Neural crest cell (in vitro differentiated cells): Measurements from ENCODE around the gene HECTD1. TPM values are rescaled to one million over a fixed set of nuclear protein-coding genes. Genes with fewer than 3 reads are reported as not detected.

Experiments
- DNase-seq: peaks from one replicate; pipeline ENCODE4 v3.0.0; 2021; ENCODE audit warnings: low read depth, mixed read lengths, low spot score
- H3K27ac Mint-ChIP-seq: one replicate; pipeline ENCODE4 v1.8.0; 2021; ENCODE audit warnings: mild to moderate bottlenecking, mixed read lengths; ENCODE audit not compliant: unreplicated experiment
- H3K27me3 Mint-ChIP-seq: 2 replicates; pipeline ENCODE4 v1.8.0; 2021; ENCODE audit warnings: low read depth, mild to moderate bottlenecking, mixed read lengths
- H3K36me3 Mint-ChIP-seq: 2 replicates; pipeline ENCODE4 v1.8.0; 2021; ENCODE audit warnings: low read depth, mild to moderate bottlenecking, mixed read lengths
- H3K4me1 Mint-ChIP-seq: 2 replicates; pipeline ENCODE4 v1.8.0; 2021; ENCODE audit warnings: mixed read lengths
- H3K4me3 Mint-ChIP-seq: one replicate; pipeline ENCODE4 v1.8.0; 2021; ENCODE audit warnings: mild to moderate bottlenecking, mixed read lengths
- H3K9me3 Mint-ChIP-seq: 2 replicates; pipeline ENCODE4 v1.8.0; 2021; ENCODE audit warnings: mixed read lengths
- CTCF ChIP-seq: fragments of 200-600 bp; sonication (generic); conservative IDR thresholded peaks from 2 replicates; pipeline ENCODE4 v1.5.0; 2021; ENCODE audit warnings: antibody characterized with exemption, mild to moderate bottlenecking
- total RNA-seq: library from RNA; stranded (reverse); gene quantifications from 2 replicates; pipeline ENCODE4 v1.2.1, GENCODE V29; 2021

HECTD1 gene
- total RNA-seq, 1 donor from 2014 or later = 152 TPM

- Mint-ChIP-seq H3K27ac (no peak overlapping the region), H3K9me3 (no peaks in the 10 kb centered on the region)
Measured at GRCh38 chr14:31229638-31230572, 22.3 kb upstream of the HECTD1 start.

GRCh38 chr14:31229009-31229408, 21.4 kb upstream of the HECTD1 start:
- TF ChIP-seq CTCF = no peak
- peaks cover 6% of the 10 kb centered on the region for H3K4me1 Mint-ChIP-seq
- no peak overlapping the region for H3K4me3 Mint-ChIP-seq
- H3K36me3 Mint-ChIP-seq = no peaks in the 10 kb centered on the region
- no peaks in the 10 kb centered on the region for H3K9me3 Mint-ChIP-seq
- H3K27me3 Mint-ChIP-seq = no peaks in the 10 kb centered on the region
- H3K27ac Mint-ChIP-seq = no peak overlapping the region
- no peak for DNase-seq

More at GRCh38 chr14:31229638-31230572, 22.3 kb upstream of the HECTD1 start:
- Mint-ChIP-seq H3K36me3 (no peaks in the 10 kb centered on the region), H3K27me3 (no peaks in the 10 kb centered on the region), H3K4me1 (peaks cover 6% of the 10 kb centered on the region), H3K4me3 (no peak overlapping the region)
- TF ChIP-seq CTCF = no peak
- no peak for DNase-seq

- TF ChIP-seq CTCF = no peak
- peaks cover 6% of the 10 kb centered on the region for H3K4me1 Mint-ChIP-seq
- no peak for DNase-seq
- no peak overlapping the region for H3K4me3 Mint-ChIP-seq
- H3K27me3 Mint-ChIP-seq = no peaks in the 10 kb centered on the region
- no peaks in the 10 kb centered on the region for H3K9me3 Mint-ChIP-seq
- no peak overlapping the region for H3K27ac Mint-ChIP-seq
- no peaks in the 10 kb centered on the region for H3K36me3 Mint-ChIP-seq
Measured at GRCh38 chr14:31228533-31228932, 20.9 kb upstream of the HECTD1 start.

- Mint-ChIP-seq H3K4me1 (peaks cover 4% of the 10 kb centered on the region), H3K9me3 (no peaks in the 10 kb centered on the region), H3K27me3 (no peaks in the 10 kb centered on the region), H3K36me3 (no peaks in the 10 kb centered on the region), H3K4me3 (no peak overlapping the region), H3K27ac (no peak overlapping the region)
- no peak for DNase-seq
- TF ChIP-seq CTCF = no peak
Measured at GRCh38 chr14:31224808-31225207, 17.2 kb upstream of the HECTD1 start.

- H3K4me3 Mint-ChIP-seq = no peak overlapping the region
- no peaks in the 10 kb centered on the region for H3K27me3 Mint-ChIP-seq
- no peaks in the 10 kb centered on the region for H3K36me3 Mint-ChIP-seq
- TF ChIP-seq CTCF = no peak
- no peak for DNase-seq
- no peaks in the 10 kb centered on the region for H3K4me1 Mint-ChIP-seq
- no peaks in the 10 kb centered on the region for H3K9me3 Mint-ChIP-seq
- H3K27ac Mint-ChIP-seq = no peak overlapping the region
Measured at GRCh38 chr14:31223331-31223730, 15.7 kb upstream of the HECTD1 start.
